ENCODE results near the gene RNASE1.
"Not testable (repeated sequence)": the region's sequence is repeated elsewhere in the genome, so short reads cannot be mapped to it uniquely, and the experiment has no call there.

Gene RNASE1

GRCh38 chr14:20802341-20803084 lies at the start of gene RNASE1:
TSS of gene RNASE1 (minus strand) at chr14:20802844. CDS start at chr14:20802068, 776 bp downstream.
- no peak for DNase-seq

DNA sequence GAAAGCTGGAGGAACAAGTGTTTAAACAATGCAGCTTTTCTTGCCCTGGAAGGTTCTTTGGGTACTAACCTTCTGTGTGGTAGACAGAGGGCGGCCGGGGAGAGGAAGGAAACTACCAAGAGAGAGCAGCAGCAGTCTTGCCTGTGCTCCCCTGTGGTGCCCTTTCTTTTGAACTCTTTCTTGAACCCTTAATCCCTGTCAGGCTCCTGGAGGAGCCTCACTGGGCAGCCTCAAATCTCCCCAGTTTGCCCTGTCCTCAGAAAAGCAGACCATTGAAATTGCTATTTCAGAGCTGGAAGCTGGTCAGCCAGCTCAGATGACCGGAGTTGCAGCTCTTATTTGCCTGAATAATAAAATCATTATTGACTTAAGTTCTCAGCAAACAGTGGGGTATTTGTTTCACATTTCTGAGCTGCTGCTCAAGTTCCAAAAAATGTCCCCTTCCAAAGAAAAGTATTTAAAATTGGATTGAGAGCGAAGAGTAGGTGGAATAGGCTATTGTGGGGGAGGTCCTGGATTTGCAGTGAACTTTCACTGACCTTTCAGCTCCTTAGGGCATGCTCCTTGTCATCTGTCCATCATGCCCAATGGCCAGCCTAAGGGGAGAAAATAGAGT lies 46.4 kb upstream of the RNASE1 start:
- DNase-seq, result no peak

DNA sequence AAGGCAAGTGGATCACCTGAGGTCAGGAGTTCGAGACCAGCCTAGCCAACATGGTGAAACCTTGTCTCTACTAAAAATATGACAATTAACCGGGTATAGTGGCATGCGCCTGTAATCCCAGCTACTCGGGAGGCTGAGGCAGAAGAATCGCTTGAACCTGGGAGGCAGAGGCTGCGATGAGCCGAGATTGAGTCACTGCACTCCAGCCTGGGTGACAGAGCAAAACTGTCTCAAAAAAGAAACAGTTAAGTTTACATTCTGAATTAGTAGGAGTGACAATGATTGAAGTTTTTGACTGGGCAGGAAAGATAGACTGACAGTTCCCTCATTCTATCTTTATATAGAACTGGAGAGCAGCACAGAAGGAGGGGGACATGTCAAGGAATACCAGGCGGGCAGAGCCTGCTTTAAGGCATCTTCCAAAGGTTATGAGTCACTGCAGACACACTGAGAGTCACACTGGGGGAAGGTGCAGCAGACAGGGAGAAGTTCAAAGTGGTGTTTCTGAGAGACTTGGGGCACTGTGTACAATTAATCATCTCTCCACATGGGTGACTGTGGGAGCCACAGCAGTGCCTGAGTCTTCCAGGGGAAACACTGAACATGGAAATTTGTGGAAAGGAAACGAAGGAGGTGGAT lies 45.8 kb upstream of the RNASE1 start:
- DNase-seq, result no peak

- no peak for DNase-seq
Measured at GRCh38 chr14:20846560-20846959, 43.9 kb upstream of the RNASE1 start.

DNA sequence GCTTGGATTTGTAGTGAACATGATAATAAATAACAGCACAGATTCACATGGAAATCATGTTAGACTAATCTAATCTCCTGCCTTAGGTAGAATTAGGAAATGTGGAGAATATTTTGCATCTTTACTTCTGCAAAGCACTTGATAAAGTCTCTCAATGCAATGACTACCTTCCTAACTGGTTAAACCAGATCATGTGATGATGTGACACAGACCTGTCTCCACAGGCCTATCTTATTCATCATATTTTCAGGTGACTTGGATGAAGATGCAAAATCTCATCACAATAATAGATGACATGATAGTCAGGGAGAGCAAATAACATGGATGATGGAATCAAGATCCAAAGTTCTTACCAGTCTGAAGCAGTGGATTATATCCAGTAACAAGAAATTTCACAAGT lies 38.5 kb upstream of the RNASE1 start:
- DNase-seq, result no peak

GRCh38 chr14:20837831-20838230 lies 35.2 kb upstream of the RNASE1 start:
- DNase-seq, result no peak

GRCh38 chr14:20836668-20837338 lies 34.2 kb upstream of the RNASE1 start:
- DNase-seq, result no peak

DNA sequence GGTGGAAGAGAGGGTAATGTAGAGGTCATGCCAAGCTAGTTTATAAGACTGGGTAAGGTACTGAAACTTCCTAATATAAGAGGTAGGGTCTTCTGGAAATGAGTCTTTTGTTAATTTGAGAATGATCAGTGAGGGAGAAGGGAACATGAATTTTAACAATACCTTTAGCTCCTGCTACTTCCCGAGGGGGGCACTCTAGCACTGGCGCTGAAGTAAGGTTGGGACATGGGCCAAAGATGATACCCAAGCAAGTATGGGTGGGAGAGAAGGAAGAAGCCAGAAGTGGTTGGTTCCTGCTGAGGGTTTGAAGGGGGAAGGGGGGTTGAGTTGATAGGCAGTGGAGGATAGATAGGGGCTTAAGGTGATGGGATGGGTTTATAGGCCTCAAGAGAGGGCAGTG lies 32.3 kb upstream of the RNASE1 start:
- DNase-seq, result no peak

- DNase-seq, result no peak
Measured at GRCh38 chr14:20830831-20831230, 28.2 kb upstream of the RNASE1 start.

DNA sequence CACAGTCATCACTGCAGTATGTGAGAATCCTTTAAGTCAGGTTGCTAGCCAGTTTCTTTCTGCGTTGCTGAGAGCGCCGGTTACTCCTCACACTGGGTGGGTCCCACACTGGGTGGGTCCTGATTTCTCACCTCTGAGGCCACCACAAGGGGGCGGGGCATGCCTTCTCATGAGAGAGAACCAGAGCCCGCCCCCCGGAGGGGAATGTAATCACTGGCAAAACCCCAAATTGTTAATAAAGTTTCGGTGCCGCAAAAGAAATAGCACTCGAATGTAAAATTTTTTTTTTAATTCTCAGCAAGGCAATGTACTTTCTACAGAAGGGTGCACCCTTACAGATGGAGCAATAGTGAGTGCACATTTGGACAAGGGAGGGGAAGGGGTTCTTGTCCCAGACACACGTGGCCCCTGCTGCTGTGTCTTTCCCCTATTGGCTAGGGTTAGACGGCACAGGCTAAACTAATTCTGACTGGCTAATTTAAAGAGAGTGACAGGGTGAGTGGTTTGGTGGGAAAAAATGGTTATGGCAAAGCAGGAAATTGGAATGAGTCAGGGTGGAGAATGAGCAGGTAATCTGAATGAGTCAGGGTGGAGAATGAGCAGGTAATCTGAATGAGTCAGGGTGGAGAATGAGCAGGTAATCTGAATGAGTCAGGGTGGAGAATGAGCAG lies 25.5 kb upstream of the RNASE1 start:
- DNase-seq, result not testable (repeated sequence)

- no peak for DNase-seq
Measured at GRCh38 chr14:20827326-20827725, 24.7 kb upstream of the RNASE1 start.

- DNase-seq, result not testable (repeated sequence)
Measured at GRCh38 chr14:20826666-20827065, 24.0 kb upstream of the RNASE1 start.

DNA sequence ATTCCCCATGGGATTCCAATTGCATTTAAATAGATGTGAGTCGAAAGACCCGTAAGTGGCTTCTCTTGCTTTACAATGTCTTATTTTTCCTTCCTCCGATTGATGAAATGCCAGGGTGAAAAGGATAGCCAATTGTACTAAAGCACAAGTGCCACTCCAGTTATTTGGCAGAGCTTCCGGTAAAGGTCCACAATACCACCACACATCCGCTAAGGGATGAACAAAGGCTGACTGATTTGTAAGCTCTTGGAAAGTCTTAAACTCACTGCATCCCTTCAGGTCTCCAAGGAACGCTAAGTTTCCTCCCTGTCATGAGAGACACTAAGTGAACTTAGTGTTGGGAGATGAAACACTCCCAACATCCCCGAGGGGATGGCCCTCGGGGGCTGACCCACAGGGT lies 21.2 kb upstream of the RNASE1 start:
- no peak for DNase-seq

- not testable (repeated sequence) for DNase-seq
Measured at GRCh38 chr14:20821521-20822108, 19.0 kb upstream of the RNASE1 start.

- peak; percentile 7 for DNase-seq
Measured at GRCh38 chr14:20820063-20820904, 17.6 kb upstream of the RNASE1 start.

DNA sequence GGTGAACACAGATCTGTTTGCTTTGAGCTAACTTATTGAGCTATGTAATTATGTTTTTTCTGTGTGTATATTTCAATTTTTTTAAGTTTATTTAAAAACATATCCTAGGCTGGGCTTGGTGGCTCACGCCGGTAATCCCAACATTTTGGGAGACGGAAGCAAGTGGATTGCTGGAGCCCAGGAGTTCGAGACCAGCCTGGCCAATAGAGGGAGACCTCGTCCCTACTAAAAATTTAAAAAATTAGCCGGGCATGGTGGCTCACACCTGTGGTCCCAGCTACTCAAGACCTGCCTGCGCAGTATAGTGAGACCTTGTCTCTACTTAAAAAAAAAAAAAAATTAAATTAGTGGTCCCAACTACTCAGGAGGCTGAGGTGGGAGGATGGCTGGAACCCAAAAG lies 16.2 kb upstream of the RNASE1 start:
- no peak for DNase-seq

DNA sequence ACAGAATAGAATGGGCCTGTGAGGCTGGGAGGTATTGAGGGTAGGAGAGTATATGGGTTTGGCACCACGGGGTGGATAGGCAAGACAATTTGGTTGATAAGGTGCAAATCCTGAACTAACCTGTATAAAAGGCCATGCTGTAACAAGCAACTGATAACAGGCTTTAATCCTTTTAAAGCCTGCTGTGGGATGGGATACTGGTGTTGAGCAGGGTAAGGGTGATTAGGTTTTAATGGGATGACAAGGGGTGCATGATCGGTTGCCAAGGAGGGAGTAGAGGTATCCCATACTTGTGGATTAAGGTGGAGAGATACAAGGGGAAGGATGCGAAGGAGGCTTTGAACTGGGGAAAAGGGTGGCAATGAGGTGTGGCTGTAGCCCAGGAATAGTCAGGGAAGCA lies 13.3 kb upstream of the RNASE1 start:
- DNase-seq, result not testable (repeated sequence)

DNA sequence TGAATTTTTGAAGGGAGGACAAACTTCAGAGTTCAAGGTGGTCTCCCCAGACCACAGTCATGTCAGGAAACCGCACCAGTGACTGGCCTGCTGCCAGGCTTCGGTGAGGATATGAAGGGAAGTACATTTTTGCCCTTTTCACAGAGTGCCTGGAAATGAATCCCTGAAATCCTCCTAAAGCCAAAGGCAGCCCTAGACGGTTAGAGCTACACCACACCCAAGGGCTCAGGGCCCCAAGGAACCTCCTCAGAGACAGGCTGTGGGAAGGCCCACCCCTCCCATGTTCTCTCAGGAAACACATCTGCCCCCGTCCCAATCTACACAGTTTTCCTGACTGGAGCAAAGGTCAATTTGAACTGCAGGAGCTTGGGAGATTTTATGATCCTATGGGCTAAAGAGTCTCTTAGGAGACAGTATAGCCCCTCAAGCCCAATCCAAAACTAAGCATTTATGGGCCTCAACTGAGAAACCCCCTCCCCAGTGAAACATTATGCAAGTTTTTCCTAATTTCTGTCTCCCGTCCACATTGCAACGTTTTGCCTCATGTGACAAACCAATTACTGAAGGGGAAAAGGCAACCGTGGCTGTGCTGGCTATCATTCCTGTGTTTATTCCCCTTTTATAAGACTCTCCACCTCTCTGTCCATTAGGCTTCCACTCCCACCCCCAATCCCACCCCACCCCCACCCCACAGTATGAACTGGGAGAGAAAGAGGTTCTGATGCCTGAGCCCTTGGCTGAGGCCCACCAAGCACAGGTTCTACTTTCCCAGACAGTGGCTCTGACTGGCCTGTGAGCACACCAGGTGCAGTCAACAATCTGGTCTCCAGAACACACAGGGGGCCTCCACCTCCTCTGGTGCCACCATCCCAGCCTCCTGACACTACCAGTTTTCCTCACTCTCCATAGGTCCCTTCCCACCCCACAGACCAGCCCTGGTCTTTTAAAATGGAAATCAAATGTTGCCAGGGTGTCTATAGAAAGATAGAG lies 9.6 kb upstream of the RNASE1 start:
- no peak for DNase-seq

DNA sequence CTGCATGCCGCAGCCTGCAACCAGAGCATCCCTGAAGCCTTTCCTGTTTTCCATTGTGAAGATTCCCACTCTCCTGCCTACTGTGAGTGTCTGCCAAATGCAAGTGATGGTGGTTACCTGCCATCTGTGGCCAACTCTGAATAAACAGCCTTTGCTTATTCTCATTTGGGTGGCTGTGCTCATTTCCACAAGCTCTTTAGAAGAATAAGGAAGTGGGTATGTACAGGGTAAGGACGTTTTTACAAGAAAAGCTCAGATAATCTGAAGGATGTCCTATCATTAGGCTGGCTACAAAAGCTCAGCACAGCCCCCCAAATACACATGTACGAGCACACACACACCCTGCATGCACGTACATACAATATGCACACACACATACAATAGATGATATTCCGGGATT lies 7.3 kb upstream of the RNASE1 start:
- DNase-seq, result no peak

DNA sequence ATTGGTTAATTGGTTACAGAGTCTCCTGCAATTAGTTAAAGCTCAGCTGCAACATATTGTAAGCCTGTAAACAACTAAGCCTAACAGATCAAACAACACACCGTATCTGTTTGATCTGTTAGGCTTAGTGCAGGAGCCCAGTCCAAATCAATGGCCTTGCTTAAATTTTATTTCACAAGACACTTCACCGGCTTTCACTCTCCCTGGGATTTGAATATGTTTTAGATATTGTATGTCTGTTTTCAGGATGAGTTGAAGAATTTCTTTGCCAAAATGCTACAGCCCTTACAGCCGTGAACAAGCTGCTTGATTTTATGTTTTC lies 5.5 kb upstream of the RNASE1 start:
- DNase-seq, result no peak

All from NCI-H1105 treated with DMSO at 0.1 percent for 48 hours (cell line).